T-helper 17 cell (primary cell): ENCODE data around the gene LNX1. TPM values are rescaled to one million over a fixed set of nuclear protein-coding genes. Genes with fewer than 3 reads are reported as not detected.
"Not testable (repeated sequence)": the region's sequence is repeated elsewhere in the genome, so short reads cannot be mapped to it uniquely, and the experiment has no call there.

ENCODE experiments used
- ATAC-seq: fragments of 150-1000 bp; cut with Tn5 transposase; 2 replicates; pipeline ENCODE4 v1.10.0; 2021; ENCODE audit warnings: mild to moderate bottlenecking, moderate library complexity
- DNase-seq, 3 donors: peaks; one replicate each; pipeline versions ENCODE4 v3.0.0 to v3.0.0-alpha.2; 2020 to 2021
- H3K9me3 ChIP-seq: one replicate; pipeline ENCODE4 v1.7.0; 2013; ENCODE audit warnings: low read length, mild to moderate bottlenecking; ENCODE audit not compliant: control insufficient read depth, poor library complexity, severe bottlenecking
- H3K27ac Mint-ChIP-seq: one replicate; pipeline ENCODE4 v1.8.0; 2022; ENCODE audit warnings: mild to moderate bottlenecking, moderate library complexity, mixed read lengths
- H3K27me3 Mint-ChIP-seq: one replicate; pipeline ENCODE4 v1.8.0; 2022; ENCODE audit warnings: mixed read lengths
- H3K36me3 Mint-ChIP-seq: one replicate; pipeline ENCODE4 v1.8.0; 2022; ENCODE audit warnings: low read depth, mixed read lengths
- H3K4me1 Mint-ChIP-seq: one replicate; pipeline ENCODE4 v1.8.0; 2022; ENCODE audit warnings: mild to moderate bottlenecking, mixed read lengths
- H3K4me3 Mint-ChIP-seq: one replicate; pipeline ENCODE4 v1.8.0; 2022; ENCODE audit warnings: mild to moderate bottlenecking, moderate library complexity, mixed read lengths
- total RNA-seq, 4 donors: library from RNA in 2 of 4; stranded (reverse) in 2 of 4; gene quantifications; one replicate each; pipeline ENCODE4 v1.2.3 and lab custom pipeline; 2022 to 2026

LNX1 gene
- total RNA-seq, 2 donors from 2014 or later: not detected

- Mint-ChIP-seq H3K4me1 (peaks cover 14% of the 10 kb centered on the region), H3K36me3 (peaks cover 3% of the 10 kb centered on the region), H3K27ac (peak overlapping the region; percentile 6), H3K4me3 (no peak overlapping the region), H3K27me3 (no peaks in the 10 kb centered on the region)
- no peaks in the 10 kb centered on the region for H3K9me3 ChIP-seq
- no peak for ATAC-seq
- no peak for DNase-seq
Observed at GRCh38 chr4:53432528-53433424, 158.5 kb downstream of the LNX1 start.

DNA sequence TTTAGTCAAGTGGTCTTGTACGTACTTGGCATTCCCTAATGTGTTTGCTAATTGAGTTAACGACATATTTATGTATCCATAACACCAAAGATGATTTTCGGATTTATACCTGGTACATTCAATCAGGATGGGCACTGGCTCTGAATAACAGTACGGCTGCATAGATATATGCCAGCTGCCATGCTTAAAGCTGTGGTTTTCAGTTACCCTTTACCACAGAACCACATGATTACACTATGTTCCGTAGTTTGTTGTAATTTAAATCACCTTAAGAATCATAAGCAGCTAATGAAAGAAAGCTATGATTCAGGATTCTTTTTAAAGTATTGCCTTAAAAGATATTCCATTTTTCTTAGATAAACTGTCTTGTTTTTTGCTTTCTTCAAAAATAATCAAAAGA, 160.2 kb downstream of the LNX1 start:
- Mint-ChIP-seq H3K27me3 (no peaks in the 10 kb centered on the region), H3K27ac (no peak overlapping the region), H3K4me3 (no peak overlapping the region), H3K4me1 (peaks cover 14% of the 10 kb centered on the region), H3K36me3 (peaks cover 3% of the 10 kb centered on the region)
- H3K9me3 ChIP-seq: no peaks in the 10 kb centered on the region
- ATAC-seq (peak; percentile 72), DNase-seq (no peak)

- H3K9me3 ChIP-seq: no peaks in the 10 kb centered on the region
- no peak overlapping the region for H3K27ac Mint-ChIP-seq
- no peaks in the 10 kb centered on the region for H3K27me3 Mint-ChIP-seq
- DNase-seq (no peak), ATAC-seq (no peak)
- H3K4me1 Mint-ChIP-seq: peaks cover 25% of the 10 kb centered on the region
- no peak overlapping the region for H3K4me3 Mint-ChIP-seq
- H3K36me3 Mint-ChIP-seq: peaks cover 3% of the 10 kb centered on the region
Observed at GRCh38 chr4:53427366-53427765, 163.9 kb downstream of the LNX1 start.

DNA sequence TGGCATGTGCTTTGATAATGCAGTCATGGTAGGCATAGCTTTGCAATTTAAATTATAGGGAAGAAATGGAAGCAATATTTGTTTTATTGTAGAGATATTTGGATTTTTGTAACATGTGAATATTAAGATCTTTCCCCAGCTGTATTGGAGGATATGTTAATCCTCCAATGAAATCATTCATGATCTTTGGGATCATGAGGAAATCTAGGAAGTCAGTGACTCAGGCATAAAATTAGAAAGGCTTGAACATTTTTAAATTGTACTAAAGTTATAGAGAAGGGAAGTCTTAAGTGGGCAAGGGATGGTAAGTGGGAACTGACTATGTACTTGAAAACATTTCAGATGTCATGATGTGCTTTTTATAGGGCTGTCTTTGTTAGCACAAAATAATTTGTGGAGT, 167.0 kb downstream of the LNX1 start:
- H3K36me3 Mint-ChIP-seq: peaks cover 2% of the 10 kb centered on the region

DNA sequence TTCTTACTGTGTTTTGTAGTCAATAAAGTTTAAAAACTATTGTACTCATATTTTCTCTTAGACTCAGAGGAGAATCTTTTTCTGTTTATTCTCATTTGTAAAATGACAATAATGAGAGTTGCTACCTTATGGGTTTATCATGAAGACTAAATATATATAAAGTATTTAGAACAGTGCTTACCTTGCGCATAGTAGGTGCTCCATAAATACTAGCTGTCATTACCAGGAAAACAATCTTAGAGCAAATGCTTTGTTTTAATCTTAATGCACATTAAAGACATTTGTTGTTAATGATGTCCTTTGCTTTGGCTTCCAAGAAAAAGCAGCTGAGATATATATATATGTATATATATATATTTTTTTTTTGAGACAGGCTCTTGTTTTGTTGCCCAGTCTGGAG, 168.9 kb downstream of the LNX1 start:
- no peak overlapping the region for H3K27ac Mint-ChIP-seq
- H3K9me3 ChIP-seq: no peaks in the 10 kb centered on the region
- no peak for DNase-seq
- no peaks in the 10 kb centered on the region for H3K27me3 Mint-ChIP-seq
- ATAC-seq: no peak
- peaks cover 2% of the 10 kb centered on the region for H3K36me3 Mint-ChIP-seq
- H3K4me3 Mint-ChIP-seq: no peak overlapping the region
- H3K4me1 Mint-ChIP-seq: peaks cover 20% of the 10 kb centered on the region

More for the DNA sequence above, 167.0 kb downstream of the LNX1 start:
- Mint-ChIP-seq H3K27me3 (no peaks in the 10 kb centered on the region), H3K27ac (peak overlapping the region; percentile 62), H3K4me3 (no peak overlapping the region), H3K4me1 (peaks cover 15% of the 10 kb centered on the region)
- ATAC-seq (no peak), DNase-seq (no peak)
- H3K9me3 ChIP-seq: no peaks in the 10 kb centered on the region

GRCh38 chr4:53421791-53422190, 169.5 kb downstream of the LNX1 start:
- DNase-seq (no peak), ATAC-seq (no peak)
- H3K4me1 Mint-ChIP-seq: peaks cover 20% of the 10 kb centered on the region
- peaks cover 2% of the 10 kb centered on the region for H3K36me3 Mint-ChIP-seq
- no peak overlapping the region for H3K27ac Mint-ChIP-seq
- no peaks in the 10 kb centered on the region for H3K9me3 ChIP-seq
- no peak overlapping the region for H3K4me3 Mint-ChIP-seq
- H3K27me3 Mint-ChIP-seq: no peaks in the 10 kb centered on the region

GRCh38 chr4:53419208-53419607, 172.1 kb downstream of the LNX1 start:
- peaks cover 19% of the 10 kb centered on the region for H3K4me1 Mint-ChIP-seq
- ATAC-seq (no peak), DNase-seq (no peak)
- peaks cover 4% of the 10 kb centered on the region for H3K36me3 Mint-ChIP-seq
- H3K27me3 Mint-ChIP-seq: no peaks in the 10 kb centered on the region
- H3K9me3 ChIP-seq: no peaks in the 10 kb centered on the region
- no peak overlapping the region for H3K27ac Mint-ChIP-seq
- no peak overlapping the region for H3K4me3 Mint-ChIP-seq

DNA sequence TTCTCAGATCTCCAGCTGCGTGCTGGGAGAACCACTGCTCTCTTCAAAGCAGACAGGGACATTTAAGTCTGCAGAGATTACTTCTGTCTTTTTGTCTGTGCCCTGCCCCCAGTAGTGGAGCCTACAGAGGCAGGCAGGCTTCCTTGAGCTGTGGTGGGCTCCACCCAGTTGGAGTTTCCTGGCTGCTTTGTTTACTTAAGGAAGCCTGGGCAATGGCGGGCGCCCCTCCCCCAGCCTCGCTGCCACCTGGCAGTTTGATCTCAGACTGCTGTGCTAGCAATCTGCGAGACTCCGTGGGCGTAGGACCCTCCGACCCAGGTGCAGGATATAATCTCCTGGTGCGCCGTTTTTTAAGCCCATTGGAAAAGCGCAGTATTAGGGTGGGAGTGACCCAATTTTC, 181.8 kb downstream of the LNX1 start:
- DNase-seq, H3K4me3 Mint-ChIP-seq, H3K27me3 Mint-ChIP-seq, H3K9me3 ChIP-seq, H3K36me3 Mint-ChIP-seq, ATAC-seq: not testable (repeated sequence)
- peak overlapping the region; percentile 59 for H3K27ac Mint-ChIP-seq
- H3K4me1 Mint-ChIP-seq: peaks cover 35% of the 10 kb centered on the region

Other genes with a start within 250 kb of the LNX1 start
- gene SCFD2, start 225.4 kb downstream of the LNX1 start, total RNA-seq: 10 to 100 TPM; 19.3 to 26.7 TPM
- gene FIP1L1, start 213.8 kb downstream of the LNX1 start, total RNA-seq: 10 to 100 TPM; 57.5 to 80.7 TPM